Caco-2 (cell line): ENCODE data around the gene BLNK. TPM values are rescaled to one million over a fixed set of nuclear protein-coding genes. Genes with fewer than 3 reads are reported as not detected.

Experiments
- BruUV-seq: library from RNA; stranded (reverse); fragments of 400-500 nt; replicated peaks from 2 replicates; lab custom pipeline; 2021; lab: Mats Ljungman, UMichigan
- CTCF ChIA-PET: fragments of 300-600 bp; sonication (Branson Sonifier 250); formaldehyde crosslinking; loops from one replicate; lab custom pipeline; 2022; ENCODE audit warnings: antibody characterized with exemption; lab: Charles Lee
- POLR2A ChIA-PET: fragments of 300-600 bp; sonication (Branson Sonifier 250); formaldehyde crosslinking; loops from one replicate; lab custom pipeline; 2022; ENCODE audit warnings: antibody characterized with exemption; lab: Charles Lee
- DNase-seq, 2 experiments: peaks; one replicate each; pipeline versions ENCODE4 v3.0.0 to v3.0.0-alpha.2; 2020 to 2022
- H3K27me3 ChIP-seq: replicated peaks from 2 replicates; pipeline ENCODE4 v1.6.0; 2011; ENCODE audit warnings: low read length; ENCODE audit not compliant: control insufficient read depth, insufficient read depth
- H3K36me3 ChIP-seq: 2 replicates; pipeline ENCODE4 v1.5.1; 2011; ENCODE audit warnings: low read length; ENCODE audit not compliant: control insufficient read depth, insufficient read depth
- H3K4me1 ChIP-seq: fragments of 250-450 bp; sonication (Bioruptor Pico); 2 replicates; pipeline ENCODE4 v1.5.1; 2020; ENCODE audit warnings: mild to moderate bottlenecking
- H3K4me3 ChIP-seq: 2 replicates; pipeline ENCODE4 v1.5.1; 2011; ENCODE audit warnings: low read depth, mild to moderate bottlenecking, control low read depth, low read length
- H3K9me3 ChIP-seq: fragments of 250-450 bp; sonication (Bioruptor Pico); 2 replicates; pipeline ENCODE4 v1.5.1; 2020; ENCODE audit warnings: mild to moderate bottlenecking, moderate library complexity
- H3K27ac Mint-ChIP-seq: one replicate; pipeline ENCODE4 v1.8.0; 2022; ENCODE audit warnings: mixed read lengths; ENCODE audit not compliant: unreplicated experiment
- H3K27me3 Mint-ChIP-seq: one replicate; pipeline ENCODE4 v1.8.0; 2022; ENCODE audit warnings: mixed read lengths; ENCODE audit not compliant: insufficient read depth, unreplicated experiment
- H3K36me3 Mint-ChIP-seq: one replicate; pipeline ENCODE4 v1.8.0; 2022; ENCODE audit warnings: mild to moderate bottlenecking, mixed read lengths; ENCODE audit not compliant: insufficient read depth, unreplicated experiment
- H3K4me1 Mint-ChIP-seq: one replicate; pipeline ENCODE4 v1.8.0; 2022; ENCODE audit warnings: low read depth, mixed read lengths; ENCODE audit not compliant: unreplicated experiment
- H3K4me3 Mint-ChIP-seq: one replicate; pipeline ENCODE4 v1.8.0; 2022; ENCODE audit warnings: mild to moderate bottlenecking, moderate library complexity, mixed read lengths; ENCODE audit not compliant: unreplicated experiment
- H3K9me3 Mint-ChIP-seq: one replicate; pipeline ENCODE4 v1.8.0; 2022; ENCODE audit warnings: mixed read lengths; ENCODE audit not compliant: unreplicated experiment
- intact Hi-C: fragments of 100-400 bp; cut with micrococcal nuclease; formaldehyde crosslinking; loops from one replicate; pipeline ENCODE4 v1.10.0; 2022; ENCODE audit not compliant: unreplicated experiment
- total RNA-seq: library from RNA; stranded (reverse); gene quantifications from 2 replicates; pipeline ENCODE4 v1.2.3, GENCODE V29; 2022
- TF ChIP-seq, protein P1 (sequence below), 2 experiments: fragments of 200-600 bp in 1 of 2; IDR thresholded peaks; 1 replicate in 1 of 2; 2 replicates in 1 of 2; pipeline versions ENCODE4 v1.5.1 to v1.8.0; 2011 to 2022; ENCODE audit warnings: antibody characterized with exemption in 1 of 2, control low read depth in 1 of 2, inconsistent platforms in 1 of 2, low read depth in 1 of 2, low read length in 1 of 2, mild to moderate bottlenecking in 1 of 2, moderate library complexity in 1 of 2; ENCODE audit not compliant: insufficient read depth in 1 of 2, severe bottlenecking in 1 of 2, unreplicated experiment in 1 of 2

The BLNK gene
- total RNA-seq, 1 experiment from 2014 or later = 0.36 TPM

DNA sequence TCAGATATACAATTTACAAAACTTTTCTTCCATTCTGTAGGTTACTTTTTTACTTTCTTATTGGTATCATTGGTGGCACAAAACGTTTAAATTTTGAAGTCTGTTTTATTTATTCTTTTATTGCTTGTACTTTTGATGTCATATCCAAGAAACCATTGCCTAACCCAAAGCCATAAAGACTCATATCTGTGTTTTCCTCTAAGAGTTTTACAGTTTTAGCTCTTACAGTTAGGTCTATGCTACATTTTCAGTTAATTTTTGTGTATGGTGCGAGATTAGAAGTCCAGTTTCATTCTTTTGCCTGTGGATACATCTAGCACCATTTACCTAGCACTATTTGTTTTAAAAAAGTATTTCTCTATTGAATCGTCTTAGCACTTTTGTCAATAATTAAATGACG is 53.7 kb downstream of the BLNK start:
- CTCF ChIA-PET = no interaction called here
- no peaks in the 10 kb centered on the region for H3K9me3 Mint-ChIP-seq

DNA sequence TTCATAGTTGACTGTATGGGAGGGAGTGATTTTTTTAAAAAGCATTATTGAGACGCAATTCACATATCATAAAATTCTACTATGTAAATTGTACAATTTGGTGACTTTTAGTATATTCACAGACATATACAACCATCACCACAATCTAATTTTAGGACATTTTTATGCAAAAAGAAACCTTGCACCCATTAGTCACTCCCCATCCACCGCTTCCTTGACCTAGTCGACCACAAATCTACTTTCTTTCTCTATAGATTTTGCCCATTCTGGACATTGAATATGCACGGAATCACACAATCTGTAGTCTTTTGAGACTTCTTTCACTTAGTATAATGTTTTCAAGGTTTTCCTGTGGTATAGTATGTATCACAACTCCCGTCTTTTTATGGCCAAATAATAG is 54.6 kb downstream of the BLNK start:
- H3K36me3 ChIP-seq = no peaks in the 10 kb centered on the region
- TF ChIP-seq, protein P1, sequence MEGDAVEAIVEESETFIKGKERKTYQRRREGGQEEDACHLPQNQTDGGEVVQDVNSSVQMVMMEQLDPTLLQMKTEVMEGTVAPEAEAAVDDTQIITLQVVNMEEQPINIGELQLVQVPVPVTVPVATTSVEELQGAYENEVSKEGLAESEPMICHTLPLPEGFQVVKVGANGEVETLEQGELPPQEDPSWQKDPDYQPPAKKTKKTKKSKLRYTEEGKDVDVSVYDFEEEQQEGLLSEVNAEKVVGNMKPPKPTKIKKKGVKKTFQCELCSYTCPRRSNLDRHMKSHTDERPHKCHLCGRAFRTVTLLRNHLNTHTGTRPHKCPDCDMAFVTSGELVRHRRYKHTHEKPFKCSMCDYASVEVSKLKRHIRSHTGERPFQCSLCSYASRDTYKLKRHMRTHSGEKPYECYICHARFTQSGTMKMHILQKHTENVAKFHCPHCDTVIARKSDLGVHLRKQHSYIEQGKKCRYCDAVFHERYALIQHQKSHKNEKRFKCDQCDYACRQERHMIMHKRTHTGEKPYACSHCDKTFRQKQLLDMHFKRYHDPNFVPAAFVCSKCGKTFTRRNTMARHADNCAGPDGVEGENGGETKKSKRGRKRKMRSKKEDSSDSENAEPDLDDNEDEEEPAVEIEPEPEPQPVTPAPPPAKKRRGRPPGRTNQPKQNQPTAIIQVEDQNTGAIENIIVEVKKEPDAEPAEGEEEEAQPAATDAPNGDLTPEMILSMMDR (IDR thresholded peaks at IDR 0.05; ENCODE audit: insufficient read depth in 1 of 2, low read depth in 1 of 2, low read length in 1 of 2, severe bottlenecking in 1 of 2, unreplicated experiment in 1 of 2) = no peak
- Mint-ChIP-seq H3K9me3 (no peaks in the 10 kb centered on the region), H3K4me1 (no peaks in the 10 kb centered on the region), H3K27me3 (peaks cover 9% of the 10 kb centered on the region), H3K36me3 (no peaks in the 10 kb centered on the region), H3K4me3 (no peak overlapping the region), H3K27ac (no peak overlapping the region)
- DNase-seq = no peak
- ChIA-PET CTCF (no interaction called here), POLR2A (no interaction called here)
- no peaks in the 10 kb centered on the region; the same call in 1 of the 2 replicates for H3K27me3 ChIP-seq
- no TSS peak for BruUV-seq
- no peaks in the 10 kb centered on the region for H3K4me1 ChIP-seq
- H3K9me3 ChIP-seq = no peaks in the 10 kb centered on the region
- no peak overlapping the region for H3K4me3 ChIP-seq
- intact Hi-C loops = no loop called here

More for the DNA sequence above, 53.7 kb downstream of the BLNK start:
- Mint-ChIP-seq H3K36me3 (no peaks in the 10 kb centered on the region), H3K27ac (no peak overlapping the region), H3K27me3 (peaks cover 12% of the 10 kb centered on the region), H3K4me1 (no peaks in the 10 kb centered on the region), H3K4me3 (no peak overlapping the region)
- no peaks in the 10 kb centered on the region for H3K4me1 ChIP-seq
- no peaks in the 10 kb centered on the region for H3K36me3 ChIP-seq
- no peak for DNase-seq
- POLR2A ChIA-PET = no interaction called here
- intact Hi-C loops = no loop called here
- H3K27me3 ChIP-seq = no peaks in the 10 kb centered on the region; the same call in 1 of the 2 replicates
- H3K9me3 ChIP-seq = no peaks in the 10 kb centered on the region
- no peak overlapping the region for H3K4me3 ChIP-seq
- BruUV-seq = no TSS peak
- TF ChIP-seq, protein P1 (IDR thresholded peaks at IDR 0.05; ENCODE audit: insufficient read depth in 1 of 2, low read depth in 1 of 2, low read length in 1 of 2, severe bottlenecking in 1 of 2, unreplicated experiment in 1 of 2) = no peak

- Histone ChIP-seq H3K27me3 (no peaks in the 10 kb centered on the region), H3K9me3 (no peaks in the 10 kb centered on the region), H3K4me3 (no peak overlapping the region), H3K36me3 (no peaks in the 10 kb centered on the region), H3K4me1 (no peaks in the 10 kb centered on the region)
- POLR2A ChIA-PET = no interaction called here
- CTCF ChIA-PET = no interaction called here
- intact Hi-C loops = no loop called here
- H3K27me3 Mint-ChIP-seq = peaks cover 3% of the 10 kb centered on the region
- H3K4me3 Mint-ChIP-seq = no peak overlapping the region
- TF ChIP-seq, protein P1 (IDR thresholded peaks at IDR 0.05; ENCODE audit: insufficient read depth in 1 of 2, low read depth in 1 of 2, low read length in 1 of 2, severe bottlenecking in 1 of 2, unreplicated experiment in 1 of 2) = no peak
- no peaks in the 10 kb centered on the region for H3K4me1 Mint-ChIP-seq
- H3K27ac Mint-ChIP-seq = no peak overlapping the region
- BruUV-seq = no TSS peak
- no peaks in the 10 kb centered on the region for H3K36me3 Mint-ChIP-seq
- H3K9me3 Mint-ChIP-seq = no peaks in the 10 kb centered on the region
- DNase-seq = no peak
Measured at GRCh38 chr10:96212911-96213310, 58.5 kb downstream of the BLNK start.
